SU-DHL-6 (cell line): ENCODE measurements around the gene TMEM63B.

ENCODE experiments used
- H2AFZ ChIP-seq: fragments of 200-600 bp; sonication (generic); 2 replicates; pipeline ENCODE4 v1.6.1; 2014; ENCODE audit warnings: low read depth, mild to moderate bottlenecking, moderate library complexity, mixed read lengths, antibody characterized with exemption, low read length; ENCODE audit not compliant: severe bottlenecking
- H3F3A ChIP-seq: fragments of 200-600 bp; shearing (Covaris generic); 2 replicates; pipeline ENCODE4 v1.6.0; 2016; ENCODE audit warnings: antibody characterized with exemption, mild to moderate bottlenecking; ENCODE audit not compliant: insufficient read depth
- H3K27ac ChIP-seq: fragments of 200-600 bp; sonication (generic); 2 replicates; pipeline ENCODE4 v1.5.1; 2016; ENCODE audit warnings: low read depth, mild to moderate bottlenecking, low read length, moderate library complexity, mixed read lengths
- H3K27me3 ChIP-seq: fragments of 200-600 bp; sonication (generic), shearing (Covaris generic); 2 replicates; pipeline ENCODE4 v1.6.0; 2014; ENCODE audit warnings: mild to moderate bottlenecking, low read length
- H3K36me3 ChIP-seq: fragments of 200-600 bp; sonication (generic); 2 replicates; pipeline ENCODE4 v1.6.1; 2014; ENCODE audit warnings: mild to moderate bottlenecking, low read length, mixed read lengths
- H3K4me2 ChIP-seq: fragments of 300-600, 200-600 bp; shearing (Covaris generic), sonication (generic); 2 replicates; pipeline ENCODE4 v1.6.0; 2014; ENCODE audit warnings: low read length, low read depth, mild to moderate bottlenecking; ENCODE audit not compliant: poor library complexity, severe bottlenecking
- H3K4me3 ChIP-seq: fragments of 200-600 bp; sonication (generic); 2 replicates; pipeline ENCODE4 v1.5.1; 2014; ENCODE audit warnings: antibody characterized with exemption, low read length, mild to moderate bottlenecking, mixed read lengths; ENCODE audit not compliant: insufficient read depth, poor library complexity, severe bottlenecking
- H3K79me2 ChIP-seq: fragments of 200-600 bp; sonication (generic); 2 replicates; pipeline ENCODE4 v1.6.1; 2014; ENCODE audit warnings: mild to moderate bottlenecking, low read length, moderate library complexity; ENCODE audit not compliant: insufficient read depth
- H3K9ac ChIP-seq: fragments of 200-600 bp; sonication (generic); 2 replicates; pipeline ENCODE4 v1.7.0; 2014; ENCODE audit warnings: mild to moderate bottlenecking, low read length
- H3K9me2 ChIP-seq: fragments of 200-600 bp; sonication (generic); replicated peaks from 2 replicates; pipeline ENCODE4 v1.6.1; 2014; ENCODE audit warnings: low read length; ENCODE audit not compliant: insufficient read depth
- H3K9me3 ChIP-seq: fragments of 200-600 bp; sonication (generic); 2 replicates; pipeline ENCODE4 v1.6.1; 2014; ENCODE audit warnings: low read length, mixed read lengths; ENCODE audit not compliant: insufficient read depth
- H4K20me1 ChIP-seq: fragments of 200-600 bp; sonication (generic); 2 replicates; pipeline ENCODE4 v1.6.1; 2014; ENCODE audit warnings: low read depth, mild to moderate bottlenecking, antibody characterized with exemption, low read length, moderate library complexity, mixed read lengths
- EZH2phosphoT487 ChIP-seq: fragments of 200-600 bp; sonication (generic), shearing (Covaris generic); conservative IDR thresholded peaks from 2 replicates; pipeline ENCODE4 v1.6.1; 2018; ENCODE audit warnings: mild to moderate bottlenecking, antibody characterized with exemption, low read length, moderate library complexity, mixed read lengths
- TF ChIP-seq, protein P1 (sequence below): fragments of 200-600 bp; sonication (generic); IDR thresholded peaks from one replicate; pipeline ENCODE4 v1.5.1; 2017; ENCODE audit warnings: antibody characterized with exemption, mild to moderate bottlenecking, low read length, moderate library complexity; ENCODE audit not compliant: insufficient read depth, poor library complexity, severe bottlenecking

TMEM63B gene

DNA sequence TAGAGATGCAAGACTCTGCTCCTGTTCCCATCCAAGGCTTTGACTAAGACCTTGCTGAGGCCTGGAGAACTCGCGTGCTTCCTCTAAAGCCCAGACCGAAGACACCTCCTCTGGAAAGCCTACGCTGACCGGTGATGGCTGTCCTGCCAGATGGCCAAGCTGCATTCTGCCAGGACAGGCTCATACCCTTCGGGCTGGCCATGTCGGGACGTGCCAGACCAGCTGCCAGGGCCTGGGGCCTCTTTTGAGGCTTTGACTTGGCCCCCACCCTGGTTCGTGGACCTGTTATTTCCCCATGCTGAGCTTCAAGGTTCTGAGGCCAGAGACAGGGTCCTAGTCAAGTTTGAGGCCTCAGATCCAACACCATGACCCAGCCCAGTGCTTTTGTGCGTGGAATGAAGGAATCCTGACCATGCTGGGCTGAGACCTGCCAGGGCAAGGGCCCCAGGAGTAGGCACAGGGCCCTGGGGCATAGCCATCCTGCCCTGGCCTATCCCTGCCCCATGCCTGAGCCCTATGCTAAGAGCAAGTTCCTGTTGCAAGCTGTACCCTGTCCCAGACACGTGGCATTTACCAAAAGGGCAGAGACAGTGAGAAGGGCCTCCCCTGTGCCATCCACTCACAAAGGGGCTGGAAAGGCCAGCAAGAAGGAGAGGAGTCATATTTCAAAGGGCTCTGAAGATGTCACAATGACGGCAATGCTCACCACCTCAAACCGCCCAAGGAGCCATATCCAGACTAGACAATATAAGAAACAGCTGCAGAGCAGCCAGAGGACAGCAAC lies 42.9 kb upstream of the TMEM63B start:
- H3K27me3 ChIP-seq, result no peaks in the 10 kb centered on the region
- no peaks in the 10 kb centered on the region for H4K20me1 ChIP-seq
- TF ChIP-seq, protein P1, sequence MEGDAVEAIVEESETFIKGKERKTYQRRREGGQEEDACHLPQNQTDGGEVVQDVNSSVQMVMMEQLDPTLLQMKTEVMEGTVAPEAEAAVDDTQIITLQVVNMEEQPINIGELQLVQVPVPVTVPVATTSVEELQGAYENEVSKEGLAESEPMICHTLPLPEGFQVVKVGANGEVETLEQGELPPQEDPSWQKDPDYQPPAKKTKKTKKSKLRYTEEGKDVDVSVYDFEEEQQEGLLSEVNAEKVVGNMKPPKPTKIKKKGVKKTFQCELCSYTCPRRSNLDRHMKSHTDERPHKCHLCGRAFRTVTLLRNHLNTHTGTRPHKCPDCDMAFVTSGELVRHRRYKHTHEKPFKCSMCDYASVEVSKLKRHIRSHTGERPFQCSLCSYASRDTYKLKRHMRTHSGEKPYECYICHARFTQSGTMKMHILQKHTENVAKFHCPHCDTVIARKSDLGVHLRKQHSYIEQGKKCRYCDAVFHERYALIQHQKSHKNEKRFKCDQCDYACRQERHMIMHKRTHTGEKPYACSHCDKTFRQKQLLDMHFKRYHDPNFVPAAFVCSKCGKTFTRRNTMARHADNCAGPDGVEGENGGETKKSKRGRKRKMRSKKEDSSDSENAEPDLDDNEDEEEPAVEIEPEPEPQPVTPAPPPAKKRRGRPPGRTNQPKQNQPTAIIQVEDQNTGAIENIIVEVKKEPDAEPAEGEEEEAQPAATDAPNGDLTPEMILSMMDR, result no peak
- TF ChIP-seq EZH2phosphoT487, result no peak
- no peaks in the 10 kb centered on the region for H3F3A ChIP-seq
- no peaks in the 10 kb centered on the region for H3K36me3 ChIP-seq
- no peak overlapping the region for H3K9ac ChIP-seq
- H3K79me2 ChIP-seq, result no peaks in the 10 kb centered on the region
- H3K27ac ChIP-seq, result no peak overlapping the region
- H3K4me3 ChIP-seq, result no peak overlapping the region
- H2AFZ ChIP-seq, result no peak overlapping the region
- no peak overlapping the region for H3K4me2 ChIP-seq
- no peaks in the 10 kb centered on the region for H3K9me3 ChIP-seq
- no peaks in the 10 kb centered on the region for H3K9me2 ChIP-seq

DNA sequence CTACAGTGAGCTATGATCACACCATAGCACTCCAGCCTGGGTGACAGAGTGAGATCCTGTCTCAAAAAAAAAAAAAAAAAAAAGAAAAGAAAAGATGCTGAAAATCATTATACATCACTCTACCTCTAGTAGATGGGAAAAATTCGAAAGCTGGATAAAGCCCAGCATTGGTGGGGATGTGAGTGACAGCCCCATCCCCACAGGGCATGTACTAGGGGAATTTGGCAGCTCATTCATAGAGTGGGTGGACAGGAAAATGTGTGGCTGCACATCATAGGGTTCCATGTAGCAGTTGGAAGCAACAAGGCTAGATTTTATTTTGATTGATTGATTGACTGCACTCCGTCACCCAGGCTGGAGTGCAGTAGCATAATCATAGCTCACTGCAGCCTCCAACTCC lies 42.1 kb upstream of the TMEM63B start:
- Histone ChIP-seq H3K27ac (no peak overlapping the region), H3K4me3 (no peak overlapping the region), H3K36me3 (no peaks in the 10 kb centered on the region), H3K9me3 (no peaks in the 10 kb centered on the region), H3K9me2 (no peaks in the 10 kb centered on the region), H3F3A (no peaks in the 10 kb centered on the region), H4K20me1 (no peaks in the 10 kb centered on the region), H3K79me2 (no peaks in the 10 kb centered on the region), H3K27me3 (no peaks in the 10 kb centered on the region), H3K9ac (no peak overlapping the region), H3K4me2 (no peak overlapping the region), H2AFZ (no peak overlapping the region)
- TF ChIP-seq, protein P1, result no peak
- TF ChIP-seq EZH2phosphoT487, result no peak

- no peaks in the 10 kb centered on the region for H3K9me3 ChIP-seq
- H3K36me3 ChIP-seq, result no peaks in the 10 kb centered on the region
- no peak for TF ChIP-seq EZH2phosphoT487
- TF ChIP-seq, protein P1, result no peak
- H3K4me2 ChIP-seq, result no peak overlapping the region
- no peak overlapping the region for H3K9ac ChIP-seq
- H3K27ac ChIP-seq, result no peak overlapping the region
- H4K20me1 ChIP-seq, result no peaks in the 10 kb centered on the region
- H3F3A ChIP-seq, result no peaks in the 10 kb centered on the region
- H2AFZ ChIP-seq, result no peak overlapping the region
- H3K79me2 ChIP-seq, result no peaks in the 10 kb centered on the region
- H3K27me3 ChIP-seq, result no peaks in the 10 kb centered on the region
- H3K9me2 ChIP-seq, result no peaks in the 10 kb centered on the region
- no peak overlapping the region for H3K4me3 ChIP-seq
These were observed 40.3 kb upstream of the TMEM63B start for GRCh38 chr6:44086931-44087574.
